ENCODE measurements around the gene LPIN3.

GRCh38 chr20:41335591-41335990 lies 5.0 kb upstream of the LPIN3 start:
- TF ChIP-seq, protein P1, sequence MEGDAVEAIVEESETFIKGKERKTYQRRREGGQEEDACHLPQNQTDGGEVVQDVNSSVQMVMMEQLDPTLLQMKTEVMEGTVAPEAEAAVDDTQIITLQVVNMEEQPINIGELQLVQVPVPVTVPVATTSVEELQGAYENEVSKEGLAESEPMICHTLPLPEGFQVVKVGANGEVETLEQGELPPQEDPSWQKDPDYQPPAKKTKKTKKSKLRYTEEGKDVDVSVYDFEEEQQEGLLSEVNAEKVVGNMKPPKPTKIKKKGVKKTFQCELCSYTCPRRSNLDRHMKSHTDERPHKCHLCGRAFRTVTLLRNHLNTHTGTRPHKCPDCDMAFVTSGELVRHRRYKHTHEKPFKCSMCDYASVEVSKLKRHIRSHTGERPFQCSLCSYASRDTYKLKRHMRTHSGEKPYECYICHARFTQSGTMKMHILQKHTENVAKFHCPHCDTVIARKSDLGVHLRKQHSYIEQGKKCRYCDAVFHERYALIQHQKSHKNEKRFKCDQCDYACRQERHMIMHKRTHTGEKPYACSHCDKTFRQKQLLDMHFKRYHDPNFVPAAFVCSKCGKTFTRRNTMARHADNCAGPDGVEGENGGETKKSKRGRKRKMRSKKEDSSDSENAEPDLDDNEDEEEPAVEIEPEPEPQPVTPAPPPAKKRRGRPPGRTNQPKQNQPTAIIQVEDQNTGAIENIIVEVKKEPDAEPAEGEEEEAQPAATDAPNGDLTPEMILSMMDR (IDR thresholded peaks at IDR 0.05; ENCODE audit: low read depth, low read length), result no peak
- TF ChIP-seq POLR2A (IDR thresholded peaks at IDR 0.05; ENCODE audit: extremely low read depth, insufficient read length) (no peak), MAX (IDR thresholded peaks at IDR 0.05; ENCODE audit: low read depth, low read length) (no peak)

Measured in NB4 (cell line).